Caco-2 (cell line): Measurements from ENCODE around the gene PIAS2. TPM values are rescaled to one million over a fixed set of nuclear protein-coding genes. Genes with fewer than 3 reads are reported as not detected.

Experiments used
- BruUV-seq: library from RNA; stranded (reverse); fragments of 400-500 nt; replicated peaks from 2 replicates; lab custom pipeline; 2021; lab: Mats Ljungman, UMichigan
- CTCF ChIA-PET: fragments of 300-600 bp; sonication (Branson Sonifier 250); formaldehyde crosslinking; loops from one replicate; lab custom pipeline; 2022; ENCODE audit warnings: antibody characterized with exemption; lab: Charles Lee
- POLR2A ChIA-PET: fragments of 300-600 bp; sonication (Branson Sonifier 250); formaldehyde crosslinking; loops from one replicate; lab custom pipeline; 2022; ENCODE audit warnings: antibody characterized with exemption; lab: Charles Lee
- DNase-seq, 2 experiments: peaks; one replicate each; pipeline versions ENCODE4 v3.0.0 to v3.0.0-alpha.2; 2020 to 2022
- H3K27me3 ChIP-seq: replicated peaks from 2 replicates; pipeline ENCODE4 v1.6.0; 2011; ENCODE audit warnings: low read length; ENCODE audit not compliant: control insufficient read depth, insufficient read depth
- H3K36me3 ChIP-seq: 2 replicates; pipeline ENCODE4 v1.5.1; 2011; ENCODE audit warnings: low read length; ENCODE audit not compliant: control insufficient read depth, insufficient read depth
- H3K4me1 ChIP-seq: fragments of 250-450 bp; sonication (Bioruptor Pico); 2 replicates; pipeline ENCODE4 v1.5.1; 2020; ENCODE audit warnings: mild to moderate bottlenecking
- H3K4me3 ChIP-seq: 2 replicates; pipeline ENCODE4 v1.5.1; 2011; ENCODE audit warnings: low read depth, mild to moderate bottlenecking, control low read depth, low read length
- H3K9me3 ChIP-seq: fragments of 250-450 bp; sonication (Bioruptor Pico); 2 replicates; pipeline ENCODE4 v1.5.1; 2020; ENCODE audit warnings: mild to moderate bottlenecking, moderate library complexity
- H3K27ac Mint-ChIP-seq: one replicate; pipeline ENCODE4 v1.8.0; 2022; ENCODE audit warnings: mixed read lengths; ENCODE audit not compliant: unreplicated experiment
- H3K27me3 Mint-ChIP-seq: one replicate; pipeline ENCODE4 v1.8.0; 2022; ENCODE audit warnings: mixed read lengths; ENCODE audit not compliant: insufficient read depth, unreplicated experiment
- H3K36me3 Mint-ChIP-seq: one replicate; pipeline ENCODE4 v1.8.0; 2022; ENCODE audit warnings: mild to moderate bottlenecking, mixed read lengths; ENCODE audit not compliant: insufficient read depth, unreplicated experiment
- H3K4me1 Mint-ChIP-seq: one replicate; pipeline ENCODE4 v1.8.0; 2022; ENCODE audit warnings: low read depth, mixed read lengths; ENCODE audit not compliant: unreplicated experiment
- H3K4me3 Mint-ChIP-seq: one replicate; pipeline ENCODE4 v1.8.0; 2022; ENCODE audit warnings: mild to moderate bottlenecking, moderate library complexity, mixed read lengths; ENCODE audit not compliant: unreplicated experiment
- H3K9me3 Mint-ChIP-seq: one replicate; pipeline ENCODE4 v1.8.0; 2022; ENCODE audit warnings: mixed read lengths; ENCODE audit not compliant: unreplicated experiment
- intact Hi-C: fragments of 100-400 bp; cut with micrococcal nuclease; formaldehyde crosslinking; loops from one replicate; pipeline ENCODE4 v1.10.0; 2022; ENCODE audit not compliant: unreplicated experiment
- total RNA-seq: library from RNA; stranded (reverse); gene quantifications from 2 replicates; pipeline ENCODE4 v1.2.3, GENCODE V29; 2022
- TF ChIP-seq, protein P1 (sequence below), 2 experiments: fragments of 200-600 bp in 1 of 2; IDR thresholded peaks; 1 replicate in 1 of 2; 2 replicates in 1 of 2; pipeline versions ENCODE4 v1.5.1 to v1.8.0; 2011 to 2022; ENCODE audit warnings: antibody characterized with exemption in 1 of 2, control low read depth in 1 of 2, inconsistent platforms in 1 of 2, low read depth in 1 of 2, low read length in 1 of 2, mild to moderate bottlenecking in 1 of 2, moderate library complexity in 1 of 2; ENCODE audit not compliant: insufficient read depth in 1 of 2, severe bottlenecking in 1 of 2, unreplicated experiment in 1 of 2

Gene PIAS2
- total RNA-seq, 1 experiment from 2014 or later = 16.2 TPM

- TF ChIP-seq, protein P1, sequence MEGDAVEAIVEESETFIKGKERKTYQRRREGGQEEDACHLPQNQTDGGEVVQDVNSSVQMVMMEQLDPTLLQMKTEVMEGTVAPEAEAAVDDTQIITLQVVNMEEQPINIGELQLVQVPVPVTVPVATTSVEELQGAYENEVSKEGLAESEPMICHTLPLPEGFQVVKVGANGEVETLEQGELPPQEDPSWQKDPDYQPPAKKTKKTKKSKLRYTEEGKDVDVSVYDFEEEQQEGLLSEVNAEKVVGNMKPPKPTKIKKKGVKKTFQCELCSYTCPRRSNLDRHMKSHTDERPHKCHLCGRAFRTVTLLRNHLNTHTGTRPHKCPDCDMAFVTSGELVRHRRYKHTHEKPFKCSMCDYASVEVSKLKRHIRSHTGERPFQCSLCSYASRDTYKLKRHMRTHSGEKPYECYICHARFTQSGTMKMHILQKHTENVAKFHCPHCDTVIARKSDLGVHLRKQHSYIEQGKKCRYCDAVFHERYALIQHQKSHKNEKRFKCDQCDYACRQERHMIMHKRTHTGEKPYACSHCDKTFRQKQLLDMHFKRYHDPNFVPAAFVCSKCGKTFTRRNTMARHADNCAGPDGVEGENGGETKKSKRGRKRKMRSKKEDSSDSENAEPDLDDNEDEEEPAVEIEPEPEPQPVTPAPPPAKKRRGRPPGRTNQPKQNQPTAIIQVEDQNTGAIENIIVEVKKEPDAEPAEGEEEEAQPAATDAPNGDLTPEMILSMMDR (IDR thresholded peaks at IDR 0.05; ENCODE audit: insufficient read depth in 1 of 2, low read depth in 1 of 2, low read length in 1 of 2, severe bottlenecking in 1 of 2, unreplicated experiment in 1 of 2) = no peak
- no peaks in the 10 kb centered on the region for H3K4me1 ChIP-seq
- H3K36me3 ChIP-seq = no peaks in the 10 kb centered on the region
- H3K9me3 ChIP-seq = no peaks in the 10 kb centered on the region
- Mint-ChIP-seq H3K9me3 (no peaks in the 10 kb centered on the region), H3K27me3 (no peaks in the 10 kb centered on the region), H3K27ac (no peak overlapping the region), H3K36me3 (peaks cover 4% of the 10 kb centered on the region), H3K4me1 (peaks cover 5% of the 10 kb centered on the region), H3K4me3 (no peak overlapping the region)
- POLR2A ChIA-PET = no interaction called here
- H3K27me3 ChIP-seq = no peaks in the 10 kb centered on the region
- no TSS peak for BruUV-seq
- H3K4me3 ChIP-seq = no peak overlapping the region
- intact Hi-C loops = no loop called here
- CTCF ChIA-PET = no interaction called here
- no peak for DNase-seq
Measured at GRCh38 chr18:46856973-46857372, 60.3 kb downstream of the PIAS2 start.

- Mint-ChIP-seq H3K27ac (no peak overlapping the region), H3K27me3 (no peaks in the 10 kb centered on the region), H3K4me3 (no peak overlapping the region), H3K4me1 (no peaks in the 10 kb centered on the region), H3K36me3 (peaks cover 4% of the 10 kb centered on the region), H3K9me3 (no peaks in the 10 kb centered on the region)
- H3K9me3 ChIP-seq = no peaks in the 10 kb centered on the region
- TF ChIP-seq, protein P1 (IDR thresholded peaks at IDR 0.05; ENCODE audit: insufficient read depth in 1 of 2, low read depth in 1 of 2, low read length in 1 of 2, severe bottlenecking in 1 of 2, unreplicated experiment in 1 of 2) = no peak
- no peaks in the 10 kb centered on the region for H3K4me1 ChIP-seq
- ChIA-PET CTCF (no interaction called here), POLR2A (no interaction called here)
- BruUV-seq = no TSS peak
- H3K27me3 ChIP-seq = no peaks in the 10 kb centered on the region
- no peaks in the 10 kb centered on the region for H3K36me3 ChIP-seq
- no peak for DNase-seq
- intact Hi-C loops = no loop called here
- no peak overlapping the region for H3K4me3 ChIP-seq
Measured at GRCh38 chr18:46849007-46849406, 68.3 kb downstream of the PIAS2 start.

DNA sequence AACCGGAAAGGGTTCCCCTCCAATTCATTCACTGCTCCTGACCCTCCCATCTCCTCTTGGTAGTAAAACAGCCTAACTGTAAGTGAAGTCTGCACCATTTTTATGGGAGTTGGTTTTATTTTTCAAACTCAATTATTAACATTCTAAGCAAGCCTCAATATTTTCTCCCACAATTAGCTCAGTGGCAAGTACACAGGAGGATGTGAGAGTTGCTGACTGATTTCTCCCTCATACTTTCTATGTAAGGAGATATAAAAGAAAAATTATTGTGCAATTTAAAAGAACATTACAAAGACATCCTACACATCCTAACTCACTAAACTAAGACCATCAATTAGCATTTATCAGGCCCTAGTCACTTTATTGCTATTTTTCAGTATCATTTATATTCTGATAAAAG is 73.9 kb downstream of the PIAS2 start:
- no peaks in the 10 kb centered on the region for H3K4me1 ChIP-seq
- H3K9me3 Mint-ChIP-seq = no peaks in the 10 kb centered on the region
- no peaks in the 10 kb centered on the region for H3K9me3 ChIP-seq
- POLR2A ChIA-PET = no interaction called here
- no peak for DNase-seq
- BruUV-seq = no TSS peak
- CTCF ChIA-PET = no interaction called here
- no peak overlapping the region for H3K4me3 ChIP-seq
- no peak overlapping the region for H3K27ac Mint-ChIP-seq
- H3K4me3 Mint-ChIP-seq = no peak overlapping the region
- no peaks in the 10 kb centered on the region for H3K36me3 ChIP-seq
- H3K4me1 Mint-ChIP-seq = no peaks in the 10 kb centered on the region
- TF ChIP-seq, protein P1 (IDR thresholded peaks at IDR 0.05; ENCODE audit: insufficient read depth in 1 of 2, low read depth in 1 of 2, low read length in 1 of 2, severe bottlenecking in 1 of 2, unreplicated experiment in 1 of 2) = no peak
- intact Hi-C loops = no loop called here
- H3K27me3 ChIP-seq = no peaks in the 10 kb centered on the region
- H3K36me3 Mint-ChIP-seq = peaks cover 6% of the 10 kb centered on the region
- H3K27me3 Mint-ChIP-seq = no peaks in the 10 kb centered on the region
